DND-41 (cell line): ENCODE results near the gene QSOX2.

Experiments
- ATAC-seq: fragments of 200-7000 bp; cut with Tn5 transposase; 3 replicates; pipeline ENCODE4 v1.9.1; 2021; ENCODE audit warnings: low read depth; ENCODE audit not compliant: insufficient read depth
- DNase-seq: peaks from one replicate; pipeline ENCODE4 v3.0.0-alpha.2; 2020
- H2AFZ ChIP-seq: 2 replicates; pipeline ENCODE4 v1.6.0; 2012; ENCODE audit warnings: low read depth, low read length
- H3K27ac ChIP-seq: 2 replicates; pipeline ENCODE4 v1.5.1; 2012; ENCODE audit warnings: low read length, inconsistent platforms
- H3K27me3 ChIP-seq: fragments of 200-600 bp; sonication (generic); 2 replicates; pipeline ENCODE4 v1.6.0; 2012; ENCODE audit warnings: low read length, mild to moderate bottlenecking, inconsistent platforms; ENCODE audit not compliant: insufficient read depth, poor library complexity
- H3K36me3 ChIP-seq: 2 replicates; pipeline ENCODE4 v1.5.1; 2012; ENCODE audit warnings: low read length, inconsistent platforms; ENCODE audit not compliant: insufficient read depth
- H3K4me1 ChIP-seq: 2 replicates; pipeline ENCODE4 v1.5.1; 2012; ENCODE audit warnings: mild to moderate bottlenecking, low read length; ENCODE audit not compliant: insufficient read depth
- H3K4me2 ChIP-seq: 2 replicates; pipeline ENCODE4 v1.6.0; 2012; ENCODE audit warnings: mild to moderate bottlenecking, moderate library complexity, low read length, inconsistent platforms; ENCODE audit not compliant: insufficient read depth
- H3K4me3 ChIP-seq, 2 experiments: fragments of 200-600 bp in 1 of 2; shearing (Covaris generic) in 1 of 2; 2 replicates each; pipeline ENCODE4 v1.5.1; 2012 to 2016; ENCODE audit warnings: inconsistent platforms in 2 of 2, low read length in 2 of 2, mild to moderate bottlenecking in 2 of 2, low read depth in 1 of 2, moderate library complexity in 1 of 2
- H3K79me2 ChIP-seq: 2 replicates; pipeline ENCODE4 v1.6.0; 2012; ENCODE audit warnings: low read length, inconsistent platforms; ENCODE audit not compliant: insufficient read depth
- H3K9ac ChIP-seq: 2 replicates; pipeline ENCODE4 v1.6.0; 2012; ENCODE audit warnings: low read depth, mild to moderate bottlenecking, inconsistent platforms, low read length, moderate library complexity
- H3K9me3 ChIP-seq: 2 replicates; pipeline ENCODE4 v1.5.1; 2012; ENCODE audit warnings: low read length, moderate library complexity, mild to moderate bottlenecking, inconsistent platforms; ENCODE audit not compliant: insufficient read depth, severe bottlenecking
- H4K20me1 ChIP-seq: 2 replicates; pipeline ENCODE4 v1.6.0; 2012; ENCODE audit warnings: low read length; ENCODE audit not compliant: insufficient read depth
- CTCF ChIP-seq: IDR thresholded peaks from 2 replicates; pipeline ENCODE4 v1.5.1; 2012; ENCODE audit warnings: borderline replicate concordance, low read length, moderate library complexity, mild to moderate bottlenecking; ENCODE audit not compliant: poor library complexity, severe bottlenecking; ENCODE audit errors: extremely low read depth
- EZH2 ChIP-seq: IDR thresholded peaks from 3 replicates; pipeline ENCODE4 v1.6.1; 2012; ENCODE audit warnings: borderline replicate concordance, low read depth, mild to moderate bottlenecking, moderate library complexity, low read length, inconsistent platforms; ENCODE audit not compliant: severe bottlenecking

QSOX2 gene

GRCh38 chr9:136260521-136260920 is 14.9 kb upstream of the QSOX2 start:
- Histone ChIP-seq H3K27me3 (no peaks in the 10 kb centered on the region), H3K4me2 (no peak overlapping the region), H3K9ac (no peak overlapping the region), H3K4me1 (no peaks in the 10 kb centered on the region), H4K20me1 (no peaks in the 10 kb centered on the region), H2AFZ (no peak overlapping the region), H3K27ac (no peak overlapping the region), H3K36me3 (no peaks in the 10 kb centered on the region), H3K79me2 (no peaks in the 10 kb centered on the region), H3K4me3 (no peak overlapping the region), H3K9me3 (no peaks in the 10 kb centered on the region)
- ATAC-seq (no peak), DNase-seq (no peak)
- TF ChIP-seq EZH2, result no peak
- TF ChIP-seq CTCF, result no peak

GRCh38 chr9:136259836-136260235 is 14.2 kb upstream of the QSOX2 start:
- Histone ChIP-seq H3K4me3 (no peak overlapping the region), H3K27me3 (no peaks in the 10 kb centered on the region), H3K4me1 (no peaks in the 10 kb centered on the region), H4K20me1 (no peaks in the 10 kb centered on the region), H3K36me3 (no peaks in the 10 kb centered on the region), H2AFZ (no peak overlapping the region), H3K79me2 (no peaks in the 10 kb centered on the region), H3K4me2 (no peak overlapping the region), H3K9me3 (no peaks in the 10 kb centered on the region), H3K27ac (no peak overlapping the region), H3K9ac (no peak overlapping the region)
- TF ChIP-seq EZH2 (no peak), CTCF (no peak)
- DNase-seq, result no peak
- no peak for ATAC-seq

DNA sequence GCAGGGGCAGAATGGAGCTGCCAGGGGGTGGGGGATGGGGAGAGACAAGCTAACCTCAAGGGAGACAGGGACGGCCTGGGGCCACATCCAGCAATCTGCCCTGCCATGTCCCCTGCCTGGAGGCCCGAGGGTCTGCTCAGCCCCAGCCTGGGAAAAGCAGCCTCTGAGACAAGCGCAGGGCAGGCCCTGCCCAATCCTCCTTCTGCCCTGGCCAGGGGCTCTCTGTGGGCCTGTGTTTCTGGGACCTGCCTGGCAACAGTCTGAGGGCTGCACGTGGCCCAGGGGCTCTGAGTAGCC is 13.9 kb upstream of the QSOX2 start:
- no peaks in the 10 kb centered on the region for H3K27me3 ChIP-seq
- H3K27ac ChIP-seq, result no peak overlapping the region
- no peaks in the 10 kb centered on the region for H3K79me2 ChIP-seq
- no peak overlapping the region for H3K9ac ChIP-seq
- H3K4me1 ChIP-seq, result no peaks in the 10 kb centered on the region
- H2AFZ ChIP-seq, result no peak overlapping the region
- no peaks in the 10 kb centered on the region for H3K9me3 ChIP-seq
- H3K4me3 ChIP-seq, result no peak overlapping the region
- DNase-seq, result no peak
- TF ChIP-seq EZH2 (no peak), CTCF (no peak)
- H3K36me3 ChIP-seq, result no peaks in the 10 kb centered on the region
- H4K20me1 ChIP-seq, result no peaks in the 10 kb centered on the region
- no peak overlapping the region for H3K4me2 ChIP-seq
- no peak for ATAC-seq

DNA sequence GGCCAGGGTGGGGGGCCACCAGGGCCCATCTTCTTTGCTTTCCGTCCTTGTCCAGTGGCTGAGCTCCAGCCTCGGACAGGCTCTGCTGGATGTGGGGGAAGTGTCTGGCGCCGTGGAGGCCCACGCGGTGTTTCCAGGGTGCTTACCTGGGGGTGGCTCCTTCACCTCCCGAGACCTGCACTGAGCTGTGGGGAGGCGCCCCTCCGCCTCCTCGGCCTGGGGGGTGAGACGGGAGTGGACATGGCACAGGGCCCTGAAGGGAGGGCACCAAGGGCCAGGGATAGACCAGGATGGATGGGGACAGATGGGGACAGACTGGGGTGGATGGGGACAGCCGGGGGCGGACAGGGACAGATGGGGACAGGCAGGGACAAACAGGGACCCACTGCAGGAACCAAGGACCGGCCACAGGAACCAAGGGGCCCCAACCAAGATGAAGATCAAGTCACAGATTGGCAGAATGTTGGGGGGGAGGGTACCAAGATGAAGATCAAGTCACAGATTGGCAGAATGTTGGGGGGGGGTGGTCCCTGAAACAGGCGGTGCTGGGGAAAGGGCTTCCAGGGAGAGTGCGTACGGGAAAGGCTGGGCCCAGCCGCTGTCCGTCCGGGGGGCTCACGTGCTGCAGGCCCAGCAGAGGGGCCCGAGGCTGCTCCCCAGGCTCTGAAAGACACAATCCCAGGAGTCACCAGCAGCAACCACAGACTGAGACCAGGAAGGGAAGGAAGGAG is 13.3 kb upstream of the QSOX2 start:
- Histone ChIP-seq H3K36me3 (no peaks in the 10 kb centered on the region), H3K4me2 (no peak overlapping the region), H4K20me1 (no peaks in the 10 kb centered on the region), H3K4me1 (no peaks in the 10 kb centered on the region), H3K9me3 (no peaks in the 10 kb centered on the region), H3K9ac (no peak overlapping the region), H3K4me3 (no peak overlapping the region), H3K27ac (no peak overlapping the region), H3K79me2 (no peaks in the 10 kb centered on the region), H2AFZ (no peak overlapping the region), H3K27me3 (no peaks in the 10 kb centered on the region)
- TF ChIP-seq EZH2 (no peak), CTCF (no peak)
- ATAC-seq (no peak), DNase-seq (no peak)
